GDM1 (cell line): ENCODE measurements around the gene ZNF385D.

ENCODE experiments used
- DNase-seq: peaks from one replicate; lab custom pipeline; 2025; lab: John Stamatoyannopoulos, UW

ZNF385D gene, protein sequence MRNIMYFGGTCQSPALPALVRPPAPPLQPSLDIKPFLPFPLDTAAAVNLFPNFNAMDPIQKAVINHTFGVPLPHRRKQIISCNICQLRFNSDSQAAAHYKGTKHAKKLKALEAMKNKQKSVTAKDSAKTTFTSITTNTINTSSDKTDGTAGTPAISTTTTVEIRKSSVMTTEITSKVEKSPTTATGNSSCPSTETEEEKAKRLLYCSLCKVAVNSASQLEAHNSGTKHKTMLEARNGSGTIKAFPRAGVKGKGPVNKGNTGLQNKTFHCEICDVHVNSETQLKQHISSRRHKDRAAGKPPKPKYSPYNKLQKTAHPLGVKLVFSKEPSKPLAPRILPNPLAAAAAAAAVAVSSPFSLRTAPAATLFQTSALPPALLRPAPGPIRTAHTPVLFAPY

DNA sequence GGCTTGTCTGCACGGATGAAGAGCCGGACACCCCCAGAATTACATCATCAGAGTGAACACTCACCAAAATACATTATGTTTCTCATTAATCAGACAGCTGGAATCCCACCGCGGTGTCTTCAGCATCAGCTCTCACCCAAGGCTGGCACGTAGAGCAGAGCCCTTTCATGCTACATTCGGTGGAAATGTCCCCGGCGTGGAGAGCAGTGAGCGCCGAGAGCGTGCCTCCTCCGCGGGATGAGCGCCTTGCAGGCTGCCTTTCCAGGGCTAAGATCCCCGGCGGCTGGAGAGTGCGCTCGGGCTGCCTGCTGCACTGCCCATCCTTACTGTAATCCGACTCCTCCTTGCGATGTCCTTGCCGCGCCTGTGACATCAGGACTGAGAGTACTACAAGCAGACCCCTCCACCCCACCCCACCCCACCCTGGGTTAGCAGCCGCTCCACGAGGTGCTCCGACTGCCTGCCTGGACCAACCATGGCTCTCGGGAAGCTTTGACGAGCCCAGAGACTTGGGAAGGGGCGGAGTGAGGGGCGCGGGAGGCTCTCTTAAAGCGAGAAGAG lies at the start of gene ZNF385D:
Gene ZNF385D (minus strand): TSS at position 380 of the 561 bp plus-strand sequence. CDS start 294 bp downstream, at position 86.
- DNase-seq = no peak

DNA sequence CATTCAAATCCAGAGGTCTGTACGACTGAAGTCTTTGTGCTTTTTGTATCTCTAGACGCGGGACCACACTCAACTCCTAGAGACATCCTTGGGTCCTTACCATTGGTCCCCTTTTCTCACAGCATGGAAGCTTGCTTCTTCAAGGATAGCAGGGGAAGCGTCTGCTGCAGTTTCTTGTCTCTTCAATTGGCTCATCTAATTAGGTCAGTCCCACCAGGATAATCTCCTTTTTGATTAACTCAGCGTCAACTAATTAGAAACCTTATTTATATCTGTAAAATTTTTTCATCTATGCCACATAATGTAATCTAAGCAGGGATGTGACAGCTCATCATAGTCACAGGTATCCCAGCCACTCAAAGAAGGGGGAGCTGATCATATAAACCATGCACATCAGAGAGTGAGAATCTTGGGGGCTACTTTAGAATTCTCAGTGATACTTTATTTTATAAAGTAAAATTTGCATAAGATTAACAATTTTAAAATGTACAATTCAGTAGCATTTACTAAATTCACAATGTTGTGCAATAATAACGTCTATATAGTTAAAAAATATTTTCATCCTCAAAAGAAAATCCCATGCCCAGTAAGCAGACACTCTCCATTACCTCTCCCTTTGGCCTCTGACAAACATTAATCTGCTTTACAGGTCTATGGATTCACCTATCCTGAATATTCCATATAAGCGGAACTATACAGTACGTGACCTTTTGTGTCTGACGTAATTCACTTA lies 47.5 kb upstream of the ZNF385D start:
- DNase-seq = no peak

DNA sequence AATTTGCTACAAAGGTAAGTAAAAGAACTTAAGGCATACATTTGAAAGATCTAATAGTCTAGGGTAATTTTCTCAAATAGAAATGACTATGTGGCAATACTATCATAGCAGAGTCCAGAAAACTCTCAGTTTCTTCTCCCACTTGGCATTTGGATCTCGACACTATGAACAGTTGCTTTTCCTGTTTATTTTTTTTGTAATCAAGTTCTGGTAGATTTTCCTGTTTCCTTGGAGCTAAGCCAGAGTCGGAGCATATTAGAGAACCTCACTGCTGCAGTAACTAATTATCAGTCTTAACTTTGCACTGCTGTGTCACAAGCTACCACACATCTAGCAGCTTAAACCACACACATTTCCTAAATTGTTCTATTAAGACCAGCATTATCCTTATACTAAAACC lies 44.9 kb upstream of the ZNF385D start:
- DNase-seq = no peak

DNA sequence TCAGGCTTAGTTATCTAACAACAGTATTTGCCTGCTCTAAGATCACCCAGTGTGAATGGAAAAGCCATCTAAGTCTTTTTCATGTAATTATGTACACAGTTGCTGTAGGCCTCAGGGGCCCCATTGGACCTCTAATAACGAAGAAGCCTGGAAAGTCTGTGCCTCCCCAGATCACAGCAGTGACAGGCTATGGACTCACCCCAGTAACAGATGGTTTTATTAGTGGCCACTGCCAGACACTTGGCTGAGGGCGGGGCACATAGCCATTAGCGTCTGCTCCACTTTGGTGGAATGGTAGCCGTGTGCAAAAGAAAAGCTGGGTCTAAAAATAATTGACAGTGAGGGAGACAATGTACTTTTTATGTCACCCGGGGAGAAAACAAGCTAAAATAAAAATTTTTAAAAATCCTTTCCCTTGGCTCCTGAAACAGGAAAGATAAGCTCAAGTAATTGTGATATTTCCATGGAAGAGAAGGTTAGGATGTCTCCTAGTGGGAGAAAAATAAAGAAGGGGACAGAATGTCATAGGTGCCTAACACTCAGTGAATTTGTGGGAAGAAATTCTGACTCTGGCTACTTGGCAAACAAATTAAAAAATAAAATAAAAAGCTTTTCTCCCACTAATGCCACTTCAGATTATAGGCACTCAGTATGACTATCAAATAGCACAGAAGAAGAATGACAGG lies 44.3 kb upstream of the ZNF385D start:
- DNase-seq = no peak

DNA sequence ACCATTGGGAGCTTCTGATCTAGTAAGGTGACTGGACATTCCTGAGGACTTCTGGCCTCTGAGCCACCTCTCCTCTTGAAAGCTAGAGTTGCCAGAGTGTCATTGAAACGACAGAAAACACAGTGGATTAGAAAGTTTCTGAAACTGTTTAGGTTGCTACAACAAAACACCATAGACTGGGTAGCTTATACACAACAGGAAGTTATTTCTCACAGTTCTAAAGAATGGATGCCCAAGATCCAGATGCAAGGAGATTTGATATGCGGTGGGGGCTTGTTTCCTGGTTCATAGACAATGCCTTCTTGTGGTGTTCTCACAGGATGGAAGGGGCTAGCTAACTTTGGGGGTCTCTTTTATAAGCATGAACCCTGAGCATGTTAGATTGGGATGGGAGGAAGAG lies 43.3 kb upstream of the ZNF385D start:
- DNase-seq = no peak

DNA sequence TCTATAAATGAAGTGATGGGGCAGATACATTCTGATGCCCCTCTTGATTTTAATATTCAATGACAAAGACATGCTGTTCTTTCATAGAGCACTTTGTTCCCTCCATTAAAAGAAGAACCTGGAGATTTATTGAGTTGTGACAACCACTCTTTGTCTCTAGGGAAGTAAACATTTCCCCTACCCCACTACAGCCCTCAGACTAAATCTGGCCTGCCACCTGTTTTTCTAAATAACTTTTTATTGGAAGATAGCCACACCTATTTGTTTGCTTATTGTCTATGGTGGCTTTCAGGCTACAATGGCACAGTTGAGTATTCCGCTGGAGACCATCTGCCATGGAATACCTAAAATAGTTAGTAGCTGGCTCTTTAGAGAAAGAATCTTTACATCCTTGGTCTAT lies 41.2 kb upstream of the ZNF385D start:
- DNase-seq = no peak

DNA sequence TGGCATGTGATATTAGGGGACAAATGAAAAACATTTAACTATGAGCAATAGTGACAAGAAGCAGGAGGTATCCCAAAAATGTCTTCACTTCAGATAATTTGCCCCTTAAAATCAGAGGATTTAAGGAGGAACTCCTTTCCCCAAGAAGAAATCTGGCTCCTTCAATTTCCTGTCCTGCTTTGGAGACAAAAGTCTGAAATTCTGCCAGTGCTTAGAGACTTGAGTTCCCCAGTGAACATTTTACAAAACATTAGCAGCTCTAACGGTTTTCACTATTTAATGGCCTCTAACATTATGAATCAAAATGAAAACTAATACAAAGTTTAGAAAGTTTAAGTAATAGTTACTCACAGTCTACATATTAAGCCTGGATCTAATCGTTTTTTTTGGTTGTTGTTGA lies 40.3 kb upstream of the ZNF385D start:
- DNase-seq = no peak

DNA sequence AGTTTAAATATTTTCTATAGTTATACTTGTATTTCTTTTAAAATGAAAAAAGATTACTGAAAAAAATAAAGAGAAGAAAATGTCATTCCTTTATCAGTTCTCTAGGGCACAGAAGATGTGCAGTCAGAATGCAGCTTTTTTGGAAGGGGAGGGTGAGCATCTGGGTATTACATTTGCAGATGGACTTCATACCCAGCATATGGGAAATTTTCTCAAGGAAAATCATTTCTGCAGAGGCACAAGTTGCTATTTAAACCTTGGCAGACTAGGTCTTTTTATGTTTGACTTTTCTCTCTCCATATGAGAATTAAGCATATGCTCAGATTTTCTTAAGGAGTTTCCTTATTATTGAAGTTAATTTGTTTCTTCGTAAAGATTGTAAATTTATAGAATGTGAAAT lies 39.5 kb upstream of the ZNF385D start:
- DNase-seq = no peak

DNA sequence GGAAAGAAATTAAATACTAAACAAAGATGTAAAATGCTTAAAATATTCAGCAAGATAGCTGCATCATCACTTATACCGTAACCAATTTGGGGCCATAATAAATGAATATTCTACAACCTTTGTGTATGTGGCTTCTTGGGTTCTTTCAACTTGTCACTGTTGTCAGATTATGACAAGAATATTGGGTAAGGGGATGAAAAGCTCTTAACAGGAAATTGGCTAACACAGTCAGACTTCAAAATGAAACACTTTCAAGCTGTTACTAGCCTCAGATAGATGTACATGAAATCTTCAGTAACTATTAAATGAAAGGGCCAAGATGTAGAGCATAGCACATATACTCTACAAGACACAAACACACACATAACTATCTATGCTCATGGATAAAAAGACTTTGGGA lies 38.7 kb upstream of the ZNF385D start:
- DNase-seq = no peak

DNA sequence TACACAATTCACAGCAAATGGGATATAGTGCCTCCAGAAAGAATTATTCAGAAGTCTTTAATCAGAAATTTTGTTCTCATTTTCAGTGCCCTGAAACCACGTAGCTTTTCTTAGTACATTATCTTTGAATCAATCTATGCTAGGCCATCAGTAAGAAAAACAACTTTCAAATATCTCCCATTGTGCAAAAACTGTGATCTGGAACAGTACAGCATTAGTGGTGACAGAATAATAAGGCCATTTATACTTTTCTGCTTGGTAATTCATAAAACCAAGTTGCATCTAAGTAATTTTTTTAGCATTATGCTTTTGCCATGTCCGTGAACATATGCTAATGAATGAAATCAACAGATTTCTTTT lies 35.4 kb upstream of the ZNF385D start:
- DNase-seq = no peak

DNA sequence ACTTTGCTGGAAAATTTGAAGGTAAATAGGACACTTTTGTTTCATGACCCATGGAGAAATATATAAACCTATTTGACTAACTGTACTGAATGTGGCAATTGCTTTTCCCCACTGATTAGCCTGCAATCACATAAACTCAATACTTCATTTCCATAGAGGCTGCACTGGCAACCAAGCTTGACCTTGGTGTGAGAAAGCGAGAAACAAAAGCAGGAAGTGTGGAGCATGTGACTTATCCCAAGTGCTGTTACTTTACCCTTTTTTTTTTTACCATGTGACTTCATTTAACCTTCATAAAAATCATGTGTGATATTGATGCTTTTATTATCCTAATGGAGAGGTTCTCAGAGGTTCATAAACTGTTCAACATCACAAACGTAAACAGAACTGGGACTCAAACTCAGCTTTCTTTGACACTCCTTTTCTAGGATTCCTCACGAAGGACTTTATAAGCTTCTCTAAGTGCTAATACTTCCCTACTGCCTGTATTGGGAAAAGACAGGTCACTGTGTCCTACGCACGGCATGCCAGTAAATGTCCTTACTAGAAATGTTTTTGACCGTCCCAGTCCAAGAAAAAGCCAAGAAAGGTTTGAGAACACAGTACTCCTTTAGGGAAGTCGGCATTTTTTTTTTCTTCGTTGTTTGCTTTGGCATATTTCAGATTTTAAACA lies 34.9 kb upstream of the ZNF385D start:
- no peak for DNase-seq

DNA sequence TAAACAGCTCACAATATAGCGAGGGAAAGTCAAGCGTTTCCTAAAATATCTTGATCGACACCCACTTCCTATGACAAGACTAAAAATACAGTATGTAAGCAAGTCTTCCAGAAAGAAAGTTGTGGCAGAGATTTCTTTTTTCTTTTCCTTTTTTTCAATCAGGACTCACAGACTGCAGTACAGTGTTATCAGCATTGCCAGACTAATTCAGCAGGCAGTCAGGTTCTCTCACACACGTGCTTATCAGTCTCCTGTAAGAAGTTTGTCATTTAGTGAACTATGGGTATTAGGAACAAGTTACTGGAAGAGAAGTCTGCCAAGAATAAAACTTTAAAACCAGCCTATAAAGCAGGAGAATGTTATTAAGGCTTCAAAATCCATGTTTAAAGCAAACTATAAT lies 32.8 kb upstream of the ZNF385D start:
- no peak for DNase-seq

DNA sequence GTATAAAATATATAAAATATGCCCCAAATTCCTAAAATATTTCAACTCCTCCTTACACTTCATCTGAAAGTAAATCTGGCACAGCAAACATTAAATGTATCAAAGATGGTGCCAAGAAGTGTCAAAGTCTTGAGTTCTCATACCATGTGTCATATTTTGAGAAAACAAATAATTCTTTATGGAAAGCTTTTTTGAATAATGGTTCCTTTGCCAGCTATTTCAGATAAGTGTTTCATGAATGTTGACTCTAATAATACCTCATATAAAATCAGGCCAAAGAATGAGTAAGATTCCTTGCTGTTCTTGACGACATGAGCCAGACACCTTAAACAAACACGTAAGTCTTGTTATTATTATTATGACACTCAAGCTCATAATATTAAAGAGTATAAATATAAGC lies 30.3 kb upstream of the ZNF385D start:
- DNase-seq = no peak

DNA sequence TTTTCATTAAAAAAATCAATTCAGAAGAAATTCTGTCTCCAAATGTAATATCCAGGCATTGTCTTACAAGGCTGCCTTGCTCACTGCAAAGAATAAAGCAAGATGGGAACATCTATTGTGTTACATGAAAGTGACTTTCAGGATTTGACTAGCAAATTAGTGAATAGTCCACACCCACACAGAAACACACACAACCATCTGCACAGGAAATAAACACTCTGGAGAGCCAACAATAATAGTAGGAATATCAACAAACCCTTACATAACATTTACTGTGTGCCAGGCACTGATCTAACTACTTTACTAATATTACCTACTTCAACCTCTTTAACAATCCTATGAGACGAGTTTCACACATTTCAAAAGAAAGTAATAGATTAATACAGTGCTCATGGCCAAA lies 28.9 kb upstream of the ZNF385D start:
- DNase-seq = no peak

DNA sequence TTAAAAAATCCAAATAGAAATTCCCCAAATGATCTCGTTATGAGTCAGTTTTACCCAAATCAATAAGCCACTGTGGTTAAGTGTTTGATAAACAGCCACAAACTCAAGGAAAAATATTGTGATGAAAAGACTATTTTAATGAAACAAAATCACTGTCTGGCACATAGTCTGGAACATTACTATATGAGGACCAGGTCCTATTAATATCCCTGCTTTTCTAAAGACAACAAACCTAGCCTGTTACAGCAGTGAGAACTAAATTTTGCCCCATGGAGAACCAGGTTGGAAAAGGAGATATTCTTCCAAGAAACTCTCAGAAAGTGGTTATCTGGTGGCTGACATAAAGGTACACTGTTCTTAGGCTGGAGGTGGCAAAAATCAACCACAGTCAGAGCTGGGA lies 27.7 kb upstream of the ZNF385D start:
- DNase-seq = no peak

DNA sequence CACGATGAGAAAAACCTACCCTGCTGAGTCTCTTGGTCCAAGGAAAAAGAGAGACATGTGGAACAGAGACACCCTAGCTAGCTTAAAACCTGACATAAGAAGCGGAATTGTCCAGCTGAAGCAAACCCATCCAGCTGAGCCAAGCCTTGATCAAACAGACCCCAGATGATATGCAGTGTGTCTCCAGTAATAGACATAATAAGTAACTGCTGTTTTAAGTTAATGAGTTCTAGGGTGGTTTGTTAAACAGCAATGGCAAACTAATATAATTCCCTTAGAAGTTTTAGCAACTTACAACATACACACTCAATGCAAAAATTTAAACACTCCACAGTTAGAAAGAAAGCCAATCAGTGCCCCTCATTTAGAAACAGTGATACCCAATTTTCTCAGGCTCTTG lies 26.8 kb upstream of the ZNF385D start:
- no peak for DNase-seq

DNA sequence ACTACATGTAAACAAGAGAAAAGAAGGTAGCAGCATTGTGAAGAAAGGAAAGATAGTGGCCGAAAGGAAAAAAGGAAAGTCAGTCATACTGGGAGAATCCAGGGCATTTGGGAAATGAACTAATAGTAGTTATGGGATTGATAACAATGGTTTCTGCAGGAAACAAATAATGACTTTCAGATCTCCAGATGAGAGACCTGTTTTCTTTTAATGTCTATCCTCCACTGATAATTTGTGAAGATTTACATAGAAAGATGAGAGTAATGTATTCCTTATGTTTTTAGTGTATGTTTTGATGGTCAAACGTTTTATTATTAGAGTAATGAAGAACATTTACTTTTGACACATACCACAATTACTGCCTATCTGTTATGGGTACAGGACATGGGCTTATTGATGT lies 15.0 kb upstream of the ZNF385D start:
- no peak for DNase-seq

DNA sequence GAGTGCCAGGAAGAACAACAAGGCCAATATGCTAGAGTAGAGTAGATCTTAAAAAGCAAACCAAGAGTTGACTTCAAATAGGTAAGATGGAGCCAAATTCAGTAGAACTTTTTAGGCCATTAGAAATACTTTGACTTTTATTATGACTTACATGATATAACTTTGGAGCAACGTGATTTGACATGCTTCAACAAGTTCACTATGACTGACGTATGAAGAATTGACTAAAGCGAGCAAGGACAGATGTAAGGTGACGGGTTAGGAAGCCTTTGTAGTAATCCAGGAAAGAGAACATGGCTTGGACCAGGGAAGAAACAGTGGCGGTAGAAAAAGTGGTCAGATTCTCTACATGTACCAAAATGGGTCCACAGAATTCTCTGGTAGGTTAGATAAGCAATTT lies 4.9 kb upstream of the ZNF385D start:
- no peak for DNase-seq

DNA sequence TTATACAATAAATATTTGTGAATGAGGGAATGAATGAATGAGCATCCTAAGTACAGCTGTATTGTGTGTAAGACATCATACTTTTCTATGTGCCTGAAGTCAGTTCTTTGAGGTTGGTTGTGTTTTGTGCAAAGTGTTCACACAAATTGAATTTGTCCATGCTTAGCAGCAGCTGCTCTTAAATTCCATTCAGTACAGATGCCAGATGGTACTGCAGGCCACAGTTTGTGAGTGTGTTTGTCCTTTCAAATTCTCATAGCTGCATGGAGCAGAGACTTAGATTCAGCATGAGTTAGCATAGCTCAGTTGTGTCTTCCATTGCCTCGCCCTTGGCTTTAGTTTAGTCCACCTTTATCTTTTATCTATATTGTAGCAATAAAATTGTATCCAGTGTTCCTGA lies 3.8 kb upstream of the ZNF385D start:
- no peak for DNase-seq

DNA sequence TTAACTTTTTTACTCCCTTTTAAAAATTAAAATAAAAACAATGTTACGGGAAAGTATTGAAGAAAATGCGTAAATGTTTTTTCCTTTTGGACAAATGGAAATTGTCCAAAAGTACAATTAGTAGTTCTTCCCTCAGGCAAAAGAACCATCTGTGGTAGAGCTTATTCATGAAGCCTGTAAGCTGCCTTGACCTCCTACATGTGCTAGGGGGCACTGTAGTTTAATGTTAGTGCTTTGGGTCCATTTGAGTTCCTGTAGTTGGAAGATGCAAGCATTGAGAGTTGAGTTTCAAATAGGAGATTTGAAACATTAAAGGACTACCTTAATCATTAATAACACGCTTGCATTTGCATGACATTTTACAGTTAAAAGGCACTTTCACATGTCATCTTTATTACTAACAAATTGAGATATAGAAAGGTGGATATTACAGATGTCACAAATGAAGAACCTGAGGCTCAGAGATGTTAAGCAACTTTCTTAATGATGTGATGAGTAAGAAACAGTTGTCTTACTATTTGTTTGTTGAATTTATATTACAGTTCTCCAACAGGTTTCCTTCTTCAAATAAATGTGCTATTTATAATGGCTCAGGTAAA lies 1.8 kb upstream of the ZNF385D start:
- DNase-seq = peak; percentile 5

DNA sequence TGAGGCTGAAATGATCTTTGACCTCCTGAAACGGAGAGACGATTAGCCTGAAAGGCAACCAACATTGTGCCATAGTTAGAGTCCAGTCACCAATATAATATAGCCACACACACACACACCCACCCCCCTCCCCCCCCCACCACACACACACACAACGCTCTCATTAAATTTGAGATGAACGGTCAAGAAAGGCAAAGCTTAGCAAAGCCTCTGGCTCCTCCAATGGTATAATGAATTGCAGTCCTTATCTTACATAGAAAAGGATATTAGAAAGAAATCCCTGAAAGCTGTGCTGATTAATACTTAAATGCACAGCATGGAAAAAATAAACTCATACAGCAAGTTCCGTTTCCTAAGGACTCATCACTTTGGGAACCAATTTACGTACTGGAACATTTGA lies 876 bp upstream of the ZNF385D start:
- DNase-seq = no peak
